GM19397 (cell line): Measurements from ENCODE around the gene SLFN14.
"Not testable (repeated sequence)": the region's sequence is repeated elsewhere in the genome, so short reads cannot be mapped to it uniquely, and the experiment has no call there.

Experiments used
- ATAC-seq: cut with Tn5 transposase; IDR thresholded peaks from one replicate; pipeline ENCODE4 v1.9.1; 2021; ENCODE audit warnings: mild to moderate bottlenecking, moderate library complexity; ENCODE audit not compliant: unreplicated experiment

Gene SLFN14

DNA sequence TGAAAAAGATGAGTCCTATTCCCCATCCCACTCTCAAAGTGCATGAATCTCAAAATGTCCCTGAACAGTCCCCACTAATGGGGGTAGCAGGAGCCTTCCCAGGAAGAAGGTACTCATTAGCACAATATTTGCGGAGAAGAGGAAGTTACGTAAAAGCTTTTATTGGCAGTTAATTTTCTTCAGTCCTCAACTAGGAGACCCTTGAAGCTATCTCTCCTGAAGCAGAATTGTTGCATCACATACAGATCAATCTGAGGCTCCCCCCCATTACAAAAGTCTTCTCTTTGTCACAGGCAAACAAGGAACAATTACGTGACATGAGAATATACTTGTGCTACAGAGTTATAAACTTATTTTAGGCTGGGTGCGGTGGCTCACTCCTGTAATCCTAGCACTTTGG lies 37.3 kb downstream of the SLFN14 start:
- ATAC-seq = no peak

DNA sequence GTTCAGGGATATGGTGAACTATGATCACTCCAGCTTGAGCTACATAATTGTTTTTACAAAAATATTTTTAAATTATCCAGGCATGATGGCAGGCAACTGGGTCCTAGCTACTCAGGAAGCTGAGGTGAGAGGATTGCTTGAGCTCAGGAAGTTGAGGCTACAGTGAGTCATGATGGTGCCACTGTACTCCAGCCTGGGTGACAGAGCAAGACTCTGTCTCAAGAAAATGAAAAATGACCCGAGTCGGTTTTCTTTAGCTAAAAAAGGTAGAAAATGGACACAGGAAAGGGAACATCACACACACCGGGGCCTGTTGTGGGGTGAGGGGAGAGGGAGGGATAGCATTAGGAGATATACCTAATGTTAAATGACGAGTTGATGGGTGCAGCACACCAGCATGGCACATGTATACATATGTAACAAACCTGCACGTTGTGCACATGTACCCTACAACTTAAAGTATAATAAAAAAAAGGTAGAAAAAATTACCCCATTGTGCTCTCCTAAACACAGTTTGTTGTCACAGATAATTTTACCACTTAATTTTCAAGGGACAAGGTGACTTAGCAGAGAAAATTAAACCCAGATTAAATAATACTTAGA lies 38.9 kb downstream of the SLFN14 start:
- not testable (repeated sequence) for ATAC-seq

- ATAC-seq = no peak
Observed at GRCh38 chr17:35521150-35521549, 39.5 kb downstream of the SLFN14 start.

DNA sequence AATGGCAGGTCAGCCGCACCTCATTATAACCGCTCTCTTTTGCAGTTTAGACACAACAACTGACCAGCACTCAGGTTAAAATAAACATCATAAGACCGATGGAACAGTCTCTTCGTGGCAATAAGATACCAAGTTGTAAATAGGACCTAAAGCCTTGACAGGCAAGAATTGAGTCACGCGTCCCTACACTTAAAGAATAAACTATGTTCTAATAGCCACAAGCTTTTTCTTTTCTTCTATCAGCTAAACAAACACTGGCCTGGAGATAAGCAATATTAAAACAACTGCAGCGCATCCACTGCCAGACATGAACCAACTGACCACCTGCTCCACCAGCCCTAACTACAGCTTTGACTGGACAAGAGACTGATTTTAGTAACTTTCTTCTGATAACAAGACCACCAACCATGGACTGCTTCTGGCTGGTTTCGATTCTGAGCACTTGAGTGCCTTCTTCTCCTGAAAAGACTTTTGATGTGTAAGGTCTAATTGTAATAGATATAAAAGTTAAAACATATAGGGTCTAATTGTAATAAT lies 40.6 kb downstream of the SLFN14 start:
- ATAC-seq = no peak

- no peak for ATAC-seq
Observed at GRCh38 chr17:35519439-35519838, 41.2 kb downstream of the SLFN14 start.

- not testable (repeated sequence) for ATAC-seq
Observed at GRCh38 chr17:35518431-35518830, 42.2 kb downstream of the SLFN14 start.

- no peak for ATAC-seq
Observed at GRCh38 chr17:35515027-35515426, 45.6 kb downstream of the SLFN14 start.

- no peak for ATAC-seq
Observed at GRCh38 chr17:35514564-35514963, 46.1 kb downstream of the SLFN14 start.
